Measurements from ENCODE around the gene DYRK2. TPM values are rescaled to one million over a fixed set of nuclear protein-coding genes. Genes with fewer than 3 reads are reported as not detected.
"Not testable (repeated sequence)": the region's sequence is repeated elsewhere in the genome, so short reads cannot be mapped to it uniquely, and the experiment has no call there.

Gene DYRK2
- total RNA-seq, 1 donor from 2014 or later: 40.7 TPM

DNA sequence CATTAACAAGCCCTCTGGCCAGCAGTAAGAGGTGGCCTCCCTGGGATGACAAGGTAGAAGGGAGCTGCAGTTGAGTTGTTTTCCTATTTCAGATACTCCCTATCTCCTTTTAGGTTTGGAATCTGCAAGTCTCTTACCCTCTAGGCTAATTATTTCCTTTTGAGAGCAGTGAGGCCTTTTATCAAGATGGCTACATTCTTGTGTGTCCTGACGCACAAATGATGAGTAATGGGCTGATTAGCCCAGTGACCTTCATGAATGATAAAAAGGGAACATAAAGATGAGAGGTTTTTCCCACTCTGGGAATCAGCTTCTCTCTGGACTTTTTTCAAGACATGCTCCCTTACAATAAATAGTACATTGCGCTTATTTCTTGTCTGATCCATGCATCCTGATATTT lies 22.9 kb downstream of the DYRK2 start:
- DNase-seq (ENCODE audit: low spot score): no peak

- no peak for DNase-seq (ENCODE audit: low spot score)
Observed at GRCh38 chr12:67671892-67672291, 23.3 kb downstream of the DYRK2 start.

DNA sequence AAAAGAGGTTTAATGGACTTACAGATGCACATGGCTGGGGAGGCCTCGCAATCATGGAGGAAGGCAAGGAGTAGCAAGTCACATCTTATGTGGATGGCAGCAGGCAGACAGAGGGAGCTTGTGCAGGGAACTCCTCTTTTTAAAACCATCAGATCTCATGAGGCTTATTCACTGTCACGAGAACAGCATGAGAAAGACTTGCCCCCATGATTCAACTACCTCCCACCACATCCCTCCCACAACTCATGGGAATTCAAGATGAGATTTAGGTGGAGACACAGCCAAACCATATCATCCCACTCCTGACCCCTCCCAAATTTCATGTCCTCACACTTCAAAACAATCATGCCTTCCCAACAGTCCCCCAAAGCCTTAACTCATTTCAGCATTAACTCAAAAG lies 24.0 kb downstream of the DYRK2 start:
- DNase-seq (ENCODE audit: low spot score): not testable (repeated sequence)

GRCh38 chr12:67673509-67673908 lies 25.0 kb downstream of the DYRK2 start:
- DNase-seq (ENCODE audit: low spot score): not testable (repeated sequence)

GRCh38 chr12:67674417-67674816 lies 25.9 kb downstream of the DYRK2 start:
- DNase-seq (ENCODE audit: low spot score): no peak

- no peak for DNase-seq (ENCODE audit: low spot score)
Observed at GRCh38 chr12:67676624-67677023, 28.1 kb downstream of the DYRK2 start.

- DNase-seq (ENCODE audit: low spot score): no peak
Observed at GRCh38 chr12:67677166-67677565, 28.6 kb downstream of the DYRK2 start.

GRCh38 chr12:67681105-67681778 lies 32.7 kb downstream of the DYRK2 start:
- DNase-seq (ENCODE audit: low spot score): no peak

- DNase-seq (ENCODE audit: low spot score): no peak
Observed at GRCh38 chr12:67681941-67682620, 33.5 kb downstream of the DYRK2 start.

GRCh38 chr12:67689385-67689784 lies 40.8 kb downstream of the DYRK2 start:
- DNase-seq (ENCODE audit: low spot score): no peak

DNA sequence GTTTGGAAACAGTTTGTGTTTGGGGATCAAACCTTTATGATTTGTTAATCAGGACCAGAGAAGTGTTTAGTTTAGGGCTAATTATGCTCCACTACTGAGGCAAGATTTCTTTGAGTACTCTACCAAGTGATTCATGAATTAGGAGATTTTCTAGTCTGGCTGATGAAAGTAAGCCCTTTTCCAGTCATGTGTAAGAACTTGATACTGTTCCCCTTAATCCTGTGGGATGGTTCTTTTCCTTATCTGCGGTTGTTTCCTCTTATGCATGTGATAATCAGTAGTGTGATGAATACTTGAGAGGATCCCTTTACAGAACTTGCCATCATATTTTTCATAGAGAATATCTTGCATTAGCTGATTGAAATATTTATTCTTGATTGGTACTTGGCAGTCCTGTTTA lies 42.1 kb downstream of the DYRK2 start:
- DNase-seq (ENCODE audit: low spot score): no peak

DNA sequence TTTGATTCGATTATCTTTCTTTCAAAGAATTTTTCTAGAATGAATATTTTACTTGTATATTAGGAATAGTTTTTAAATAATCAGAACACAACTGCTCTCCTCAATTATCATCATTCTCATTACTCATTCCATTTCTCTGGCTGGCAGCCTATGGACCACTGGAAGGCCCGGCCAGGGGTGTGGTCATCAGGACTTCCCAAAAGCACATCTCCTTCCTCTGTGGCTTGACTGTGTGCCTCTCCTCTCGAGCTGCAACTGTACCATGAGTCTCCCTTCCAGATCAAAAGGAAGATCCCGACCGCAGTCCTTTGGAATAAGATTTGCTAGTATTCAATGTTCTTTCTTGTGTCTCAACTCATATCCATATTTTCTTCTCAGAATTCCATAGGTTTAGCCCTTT lies 42.7 kb downstream of the DYRK2 start:
- DNase-seq (ENCODE audit: low spot score): no peak

DNA sequence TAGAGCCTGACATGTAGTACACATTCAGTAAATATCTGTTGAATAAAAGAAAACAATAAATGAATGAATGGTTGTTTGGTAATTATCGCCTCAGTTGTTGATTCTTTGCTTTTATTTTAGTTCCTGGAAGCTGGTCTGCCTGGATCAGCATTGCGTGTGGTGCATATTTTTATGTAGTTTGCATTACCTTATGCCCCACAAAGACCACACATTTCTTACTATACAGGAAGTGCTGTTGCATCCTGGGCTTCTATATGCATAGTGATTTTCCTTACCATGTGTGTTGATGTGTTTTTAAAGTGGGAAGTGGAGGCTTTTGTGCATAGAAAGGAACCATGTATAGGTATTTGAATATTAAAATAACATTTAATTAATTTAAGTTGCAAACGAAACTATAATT lies 43.6 kb downstream of the DYRK2 start:
- DNase-seq (ENCODE audit: low spot score): no peak

- no peak for DNase-seq (ENCODE audit: low spot score)
Observed at GRCh38 chr12:67692966-67693365, 44.4 kb downstream of the DYRK2 start.

DNA sequence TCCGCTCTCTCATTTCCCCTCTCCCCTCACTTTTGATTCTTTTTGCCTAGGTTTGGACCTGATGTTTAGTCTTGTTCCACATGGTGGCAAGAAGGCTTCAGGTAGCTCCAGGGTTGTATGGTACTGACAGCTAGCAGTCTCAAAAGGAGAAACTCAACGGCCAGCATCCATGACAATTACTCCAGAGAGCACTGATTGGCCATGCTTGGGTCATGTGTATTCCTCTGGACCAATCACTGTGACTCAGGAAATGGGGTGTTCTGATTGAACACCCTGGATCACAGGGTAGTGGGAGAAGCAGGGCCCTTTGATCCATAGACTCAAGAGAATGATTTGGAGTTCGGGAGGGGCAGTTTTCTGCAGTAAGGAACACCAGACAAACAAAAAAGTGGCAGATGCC lies 45.3 kb downstream of the DYRK2 start:
- no peak for DNase-seq (ENCODE audit: low spot score)

GRCh38 chr12:67694306-67694900 lies 45.9 kb downstream of the DYRK2 start:
- no peak for DNase-seq (ENCODE audit: low spot score)

- no peak for DNase-seq (ENCODE audit: low spot score)
Observed at GRCh38 chr12:67695974-67696373, 47.4 kb downstream of the DYRK2 start.

GRCh38 chr12:67697443-67697842 lies 48.9 kb downstream of the DYRK2 start:
- DNase-seq (ENCODE audit: low spot score): no peak

- no peak for DNase-seq (ENCODE audit: low spot score)
Observed at GRCh38 chr12:67697967-67698366, 49.4 kb downstream of the DYRK2 start.

- DNase-seq (ENCODE audit: low spot score): no peak
Observed at GRCh38 chr12:67698672-67699581, 50.4 kb downstream of the DYRK2 start.

GRCh38 chr12:67701121-67701520 lies 52.6 kb downstream of the DYRK2 start:
- no peak for DNase-seq (ENCODE audit: low spot score)

GRCh38 chr12:67702136-67702535 lies 53.6 kb downstream of the DYRK2 start:
- no peak for DNase-seq (ENCODE audit: low spot score)

All from ureter (tissue), 1 donor.